Activated CD4-positive, CD25-positive, alpha-beta regulatory T cell treated with anti-CD3 and anti-CD28 coated beads, Interleukin-2, amount 50 U/mL, for 16 hours (primary cell): ENCODE data around the gene CLEC9A.

Experiments
- DNase-seq: peaks from one replicate; pipeline ENCODE4 v3.0.0-alpha.2; 2020; ENCODE audit warnings: low read depth, low spot score

Gene CLEC9A

DNA sequence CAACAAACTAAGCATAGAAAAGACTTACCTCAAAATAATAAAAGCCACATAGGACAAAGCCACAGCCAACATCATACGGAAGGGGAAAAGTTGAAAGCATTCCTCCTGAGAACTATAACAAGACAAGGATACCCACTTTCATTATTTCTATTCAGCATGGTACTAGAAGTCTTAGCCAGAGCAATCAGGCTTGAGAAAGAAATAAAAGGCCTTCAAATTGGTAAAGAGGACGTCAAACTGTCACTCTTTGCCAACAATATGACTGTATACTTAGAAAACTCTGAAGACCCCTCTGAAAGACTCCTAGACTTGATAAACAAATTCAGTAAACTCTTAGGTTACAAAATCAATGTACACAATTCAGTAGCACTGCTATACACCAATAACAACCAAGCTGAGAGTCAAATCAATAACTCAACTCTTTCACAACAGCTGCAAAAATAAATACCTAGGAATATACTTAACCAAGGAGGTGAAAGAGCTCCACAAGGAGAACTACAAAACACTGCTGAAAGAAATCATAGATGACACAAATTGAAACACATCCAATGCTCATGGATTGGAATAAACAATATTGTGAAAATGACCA, 79.9 kb downstream of the CLEC9A start:
- no peak for DNase-seq

DNA sequence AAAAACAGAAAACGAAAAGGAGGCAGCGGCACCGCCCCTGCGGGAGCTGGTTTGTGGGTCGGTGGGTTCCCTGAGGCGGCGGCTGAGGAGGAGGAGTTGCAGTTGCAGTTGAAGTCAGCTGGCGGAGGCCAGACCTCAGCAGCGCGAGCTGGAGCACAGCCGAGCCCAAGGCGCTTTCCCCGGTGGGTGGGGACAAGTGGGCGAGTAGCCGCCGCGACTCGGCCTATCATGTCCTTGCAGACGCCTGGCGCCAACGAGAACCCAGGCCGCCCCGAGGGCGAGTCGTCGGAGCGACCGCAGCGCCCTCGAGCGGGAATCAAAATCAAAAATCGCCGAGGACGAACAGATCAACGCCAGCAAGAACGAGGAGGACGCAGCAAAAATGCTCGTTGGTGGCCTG, 81.0 kb downstream of the CLEC9A start:
- no peak for DNase-seq

DNA sequence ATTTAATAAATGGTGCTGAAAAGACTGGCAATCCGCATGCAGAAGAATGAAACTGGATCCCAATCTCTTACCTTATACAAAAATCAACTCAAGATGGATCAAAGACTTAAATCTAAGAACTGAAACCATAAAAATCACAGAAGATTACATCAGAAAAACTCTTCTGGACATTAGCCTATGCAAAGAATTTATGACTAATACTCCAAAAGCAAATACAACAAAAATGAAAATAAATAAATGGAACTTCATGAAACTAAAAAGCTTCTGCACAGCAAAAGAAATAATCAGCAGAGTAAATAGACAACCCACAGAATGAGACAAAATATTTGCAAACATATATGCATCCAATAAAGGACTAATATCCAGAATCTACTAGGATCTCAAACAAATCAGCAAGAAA, 82.6 kb downstream of the CLEC9A start:
- DNase-seq, result no peak

DNA sequence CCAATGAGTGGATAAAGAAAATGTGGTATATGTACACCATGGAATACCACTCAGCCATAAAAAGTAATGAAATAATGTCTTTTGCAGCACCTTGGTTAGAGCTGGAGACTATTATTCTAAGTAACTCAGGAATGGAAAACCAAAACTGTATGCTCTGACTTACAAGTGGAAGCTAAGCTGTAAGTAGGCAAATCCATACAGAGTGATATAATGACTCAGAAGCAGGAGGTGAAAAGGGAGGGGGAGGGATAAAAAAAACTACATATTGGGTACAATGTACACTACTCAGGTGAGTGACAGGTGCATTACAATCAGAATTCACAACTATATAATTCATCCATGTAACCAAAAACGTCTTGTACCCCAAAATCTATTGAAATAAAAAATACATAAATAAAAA, 83.4 kb downstream of the CLEC9A start:
- no peak for DNase-seq

DNA sequence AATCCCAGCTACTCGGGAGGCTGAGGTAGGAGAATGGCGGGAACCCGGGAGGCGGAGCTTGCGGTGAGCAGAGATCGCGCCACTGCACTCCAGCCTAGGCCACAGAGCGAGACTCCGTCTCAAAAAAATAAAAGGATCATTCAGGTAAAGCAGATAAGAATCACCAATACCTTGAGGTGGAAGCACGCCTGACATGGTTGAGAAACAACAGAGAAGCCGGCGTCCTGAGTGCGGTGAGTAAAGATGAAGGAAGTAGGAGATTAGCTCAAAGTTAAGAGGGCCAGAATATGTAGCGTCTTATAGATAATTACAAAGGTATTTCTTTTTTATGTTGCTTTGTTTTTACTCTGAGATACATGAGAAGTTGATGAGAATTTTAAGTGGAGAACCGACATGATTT, 84.8 kb downstream of the CLEC9A start:
- no peak for DNase-seq
